Gastrocnemius medialis (tissue), 4 donors: ENCODE measurements around the gene ZBTB21.
"Not testable (repeated sequence)": the region's sequence is repeated elsewhere in the genome, so short reads cannot be mapped to it uniquely, and the experiment has no call there.

Source experiments
- POLR2A ChIP-seq, 2 donors: fragments of 450-650 bp; IDR thresholded peaks; one replicate each; pipeline ENCODE4 v1.6.1; 2017; ENCODE audit warnings: antibody characterized with exemption in 2 of 2, mild to moderate bottlenecking in 2 of 2, moderate library complexity in 2 of 2
- TF ChIP-seq, protein P1 (sequence below), 5 experiments: fragments of 450-650 bp in 3 of 5; fragments of 200-600 bp in 2 of 5; sonication (generic) in 2 of 5; IDR thresholded peaks in 4 of 5; conservative IDR thresholded peaks in 1 of 5; 1 replicate in 4 of 5; 2 replicates in 1 of 5; pipeline ENCODE4 v1.5.1; 2016 to 2019; ENCODE audit warnings: antibody characterized with exemption in 5 of 5, mild to moderate bottlenecking in 3 of 5, moderate library complexity in 3 of 5

DNA sequence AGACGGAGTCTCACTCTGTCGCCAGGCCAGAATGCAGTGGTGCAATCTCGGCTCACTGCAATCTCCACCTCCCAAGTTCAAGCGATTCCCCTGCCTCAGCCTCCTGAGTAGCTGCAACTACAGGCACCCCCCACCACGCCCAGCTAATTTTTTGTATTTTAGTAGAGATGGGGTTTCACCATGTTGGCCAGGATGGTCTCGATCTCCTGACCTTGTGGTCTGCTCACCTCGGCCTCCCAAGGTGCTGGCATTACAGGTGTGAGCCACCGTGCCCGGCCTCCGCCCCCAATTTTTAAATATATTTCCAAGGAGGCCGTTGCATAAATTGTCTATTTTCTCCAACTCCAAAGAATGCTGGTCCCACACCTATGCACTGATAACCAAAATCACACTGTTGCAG lies 50.5 kb downstream of the ZBTB21 start:
- TF ChIP-seq, protein P1, sequence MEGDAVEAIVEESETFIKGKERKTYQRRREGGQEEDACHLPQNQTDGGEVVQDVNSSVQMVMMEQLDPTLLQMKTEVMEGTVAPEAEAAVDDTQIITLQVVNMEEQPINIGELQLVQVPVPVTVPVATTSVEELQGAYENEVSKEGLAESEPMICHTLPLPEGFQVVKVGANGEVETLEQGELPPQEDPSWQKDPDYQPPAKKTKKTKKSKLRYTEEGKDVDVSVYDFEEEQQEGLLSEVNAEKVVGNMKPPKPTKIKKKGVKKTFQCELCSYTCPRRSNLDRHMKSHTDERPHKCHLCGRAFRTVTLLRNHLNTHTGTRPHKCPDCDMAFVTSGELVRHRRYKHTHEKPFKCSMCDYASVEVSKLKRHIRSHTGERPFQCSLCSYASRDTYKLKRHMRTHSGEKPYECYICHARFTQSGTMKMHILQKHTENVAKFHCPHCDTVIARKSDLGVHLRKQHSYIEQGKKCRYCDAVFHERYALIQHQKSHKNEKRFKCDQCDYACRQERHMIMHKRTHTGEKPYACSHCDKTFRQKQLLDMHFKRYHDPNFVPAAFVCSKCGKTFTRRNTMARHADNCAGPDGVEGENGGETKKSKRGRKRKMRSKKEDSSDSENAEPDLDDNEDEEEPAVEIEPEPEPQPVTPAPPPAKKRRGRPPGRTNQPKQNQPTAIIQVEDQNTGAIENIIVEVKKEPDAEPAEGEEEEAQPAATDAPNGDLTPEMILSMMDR (IDR thresholded peaks at IDR 0.05 in 4 of 5, conservative IDR thresholded peaks at IDR 0.05 in 1 of 5): not testable (repeated sequence)
- TF ChIP-seq POLR2A (IDR thresholded peaks at IDR 0.05): not testable (repeated sequence)
